ENCODE measurements around the gene SLC25A33. TPM values are rescaled to one million over a fixed set of nuclear protein-coding genes. Genes with fewer than 3 reads are reported as not detected.

The SLC25A33 gene
- total RNA-seq, 1 experiment from 2014 or later, result 8.0 TPM

GRCh38 chr1:9599741-9600140, 60.5 kb downstream of the SLC25A33 start:
- no peak for DNase-seq (ENCODE audit: extremely low read depth, low read depth)

- no peak for DNase-seq (ENCODE audit: extremely low read depth, low read depth)
These were observed 61.9 kb downstream of the SLC25A33 start for GRCh38 chr1:9600861-9601834.

- no peak for DNase-seq (ENCODE audit: extremely low read depth, low read depth)
These were observed 62.9 kb downstream of the SLC25A33 start for GRCh38 chr1:9601942-9602793.

- no peak for DNase-seq (ENCODE audit: extremely low read depth, low read depth)
These were observed 63.5 kb downstream of the SLC25A33 start for GRCh38 chr1:9602794-9603167.

- no peak for DNase-seq (ENCODE audit: extremely low read depth, low read depth)
These were observed 64.0 kb downstream of the SLC25A33 start for GRCh38 chr1:9603307-9603706.

GRCh38 chr1:9603766-9604753, 64.8 kb downstream of the SLC25A33 start:
- no peak for DNase-seq (ENCODE audit: extremely low read depth, low read depth)

- no peak for DNase-seq (ENCODE audit: extremely low read depth, low read depth)
These were observed 65.6 kb downstream of the SLC25A33 start for GRCh38 chr1:9604836-9605235.

GRCh38 chr1:9605946-9606455, 66.7 kb downstream of the SLC25A33 start:
- DNase-seq (ENCODE audit: extremely low read depth, low read depth), result no peak

- no peak for DNase-seq (ENCODE audit: extremely low read depth, low read depth)
These were observed 67.2 kb downstream of the SLC25A33 start for GRCh38 chr1:9606458-9606857.

- DNase-seq (ENCODE audit: extremely low read depth, low read depth), result no peak
These were observed 67.7 kb downstream of the SLC25A33 start for GRCh38 chr1:9606948-9607347.

GRCh38 chr1:9607352-9607751, 68.1 kb downstream of the SLC25A33 start:
- DNase-seq (ENCODE audit: extremely low read depth, low read depth), result no peak

- DNase-seq (ENCODE audit: extremely low read depth, low read depth), result no peak
These were observed 70.7 kb downstream of the SLC25A33 start for GRCh38 chr1:9609998-9610397.

GRCh38 chr1:9610548-9610947, 71.3 kb downstream of the SLC25A33 start:
- no peak for DNase-seq (ENCODE audit: extremely low read depth, low read depth)

GRCh38 chr1:9611716-9612115, 72.5 kb downstream of the SLC25A33 start:
- DNase-seq (ENCODE audit: extremely low read depth, low read depth), result no peak

GRCh38 chr1:9612162-9612845, 73.0 kb downstream of the SLC25A33 start:
- no peak for DNase-seq (ENCODE audit: extremely low read depth, low read depth)

- no peak for DNase-seq (ENCODE audit: extremely low read depth, low read depth)
These were observed 73.8 kb downstream of the SLC25A33 start for GRCh38 chr1:9612871-9613624.

GRCh38 chr1:9613625-9614299, 74.5 kb downstream of the SLC25A33 start:
- DNase-seq (ENCODE audit: extremely low read depth, low read depth), result no peak

Data from NCI-H460 (cell line).